Measurements from ENCODE around the gene NRP1. TPM values are rescaled to one million over a fixed set of nuclear protein-coding genes. Genes with fewer than 3 reads are reported as not detected.
A peak's percentile ranks its signal among the peaks of the same experiment; 100 is the strongest.

Gene NRP1
- total RNA-seq, 4 donors from 2014 or later: 3.1 to 27.7 (median 12.0) TPM

DNA sequence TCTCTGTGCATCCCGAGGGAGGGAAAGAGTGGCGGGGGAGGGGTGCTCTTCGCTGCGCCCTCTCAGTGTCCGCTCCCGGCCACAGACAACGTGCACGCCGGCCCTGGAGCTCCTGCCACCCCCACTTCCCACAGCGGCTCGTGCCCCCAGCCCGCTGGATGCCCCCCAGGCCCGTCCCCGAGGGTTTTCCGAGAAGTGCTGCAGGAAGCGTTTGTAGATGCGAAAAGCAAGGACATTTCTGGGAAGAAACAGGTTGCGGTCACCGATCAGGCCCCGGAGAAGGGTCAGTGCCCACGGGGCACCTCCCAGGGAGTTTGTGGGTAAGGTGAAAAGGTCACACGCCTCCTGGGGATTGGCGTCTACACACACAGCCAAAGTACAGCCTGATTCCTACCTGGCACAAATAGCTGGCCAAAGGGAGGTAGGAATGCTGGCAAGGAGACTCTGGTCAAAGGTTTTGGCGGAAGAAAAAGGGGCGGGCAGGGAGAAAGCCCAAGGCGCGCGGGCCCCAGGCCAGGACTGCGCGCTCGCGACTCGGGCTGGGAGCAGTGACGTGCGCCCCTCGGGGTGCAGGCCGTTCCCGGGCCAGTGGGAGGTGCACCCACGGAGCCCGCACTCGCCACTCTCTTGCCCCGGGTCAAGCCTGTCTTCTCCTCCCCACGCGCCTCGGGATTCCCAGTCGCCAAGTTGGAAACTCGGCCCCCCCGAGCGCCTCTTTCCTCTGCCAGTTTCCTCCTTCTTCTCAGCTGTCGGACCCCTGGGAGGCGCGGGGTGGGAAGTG lies 1.5 kb upstream of the NRP1 start:
- H3K36me3 ChIP-seq: no peaks in the 10 kb centered on the region
- intact Hi-C loops (cut with DNase I): loop anchor here (10.0 kb wide), 1 partner anchor 1299 kb away; no protein-coding TSS in a partner anchor
- H3K9me3 ChIP-seq: no peaks in the 10 kb centered on the region
- WGBS, 2 donors: 0% methylated on average over 24 of the region's 52 CpGs; no CpG with 5 or more reads in 1 of the 2 donors
- H3K4me3 ChIP-seq: peak overlapping the region; percentile 48 to 87 (median 74)
- DNase-seq: no peak
- H3K4me1 ChIP-seq: peaks cover 8 to 69% (median 15%) of the 10 kb centered on the region in 3 donors
- H3K27ac ChIP-seq: peak overlapping the region; percentile 73 to 95 (median 92)
- peaks cover 0 to 27% (median 0%) of the 10 kb centered on the region in 4 donors for H3K27me3 ChIP-seq
- TF ChIP-seq, protein P1, sequence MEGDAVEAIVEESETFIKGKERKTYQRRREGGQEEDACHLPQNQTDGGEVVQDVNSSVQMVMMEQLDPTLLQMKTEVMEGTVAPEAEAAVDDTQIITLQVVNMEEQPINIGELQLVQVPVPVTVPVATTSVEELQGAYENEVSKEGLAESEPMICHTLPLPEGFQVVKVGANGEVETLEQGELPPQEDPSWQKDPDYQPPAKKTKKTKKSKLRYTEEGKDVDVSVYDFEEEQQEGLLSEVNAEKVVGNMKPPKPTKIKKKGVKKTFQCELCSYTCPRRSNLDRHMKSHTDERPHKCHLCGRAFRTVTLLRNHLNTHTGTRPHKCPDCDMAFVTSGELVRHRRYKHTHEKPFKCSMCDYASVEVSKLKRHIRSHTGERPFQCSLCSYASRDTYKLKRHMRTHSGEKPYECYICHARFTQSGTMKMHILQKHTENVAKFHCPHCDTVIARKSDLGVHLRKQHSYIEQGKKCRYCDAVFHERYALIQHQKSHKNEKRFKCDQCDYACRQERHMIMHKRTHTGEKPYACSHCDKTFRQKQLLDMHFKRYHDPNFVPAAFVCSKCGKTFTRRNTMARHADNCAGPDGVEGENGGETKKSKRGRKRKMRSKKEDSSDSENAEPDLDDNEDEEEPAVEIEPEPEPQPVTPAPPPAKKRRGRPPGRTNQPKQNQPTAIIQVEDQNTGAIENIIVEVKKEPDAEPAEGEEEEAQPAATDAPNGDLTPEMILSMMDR (IDR thresholded peaks at IDR 0.05): peak in 1 of 6 experiments; percentile 5
- TF ChIP-seq POLR2A (IDR thresholded peaks at IDR 0.05): peak in 1 of 4 donors; percentile 38

DNA sequence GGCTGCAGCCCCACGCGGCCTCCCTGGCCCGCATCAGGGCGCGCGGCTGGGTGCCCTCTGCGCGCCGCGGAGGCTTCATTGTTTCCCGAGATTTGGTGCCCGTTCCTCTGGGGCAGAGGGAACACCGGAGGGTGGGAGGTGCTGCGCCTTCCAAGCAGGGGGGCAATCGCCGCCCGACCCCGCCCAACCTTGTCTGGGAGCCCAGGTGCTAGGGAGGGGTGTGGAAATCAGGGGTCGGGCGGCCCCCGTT lies 1.0 kb upstream of the NRP1 start:
- Histone ChIP-seq H3K27me3 (peaks cover 0 to 27% (median 0%) of the 10 kb centered on the region in 4 donors), H3K9me3 (no peaks in the 10 kb centered on the region), H3K4me3 (peak overlapping the region; percentile 48 to 87 (median 74)), H3K27ac (peak overlapping the region; percentile 73 to 95 (median 92)), H3K36me3 (no peaks in the 10 kb centered on the region), H3K4me1 (peaks cover 3 to 69% (median 18%) of the 10 kb centered on the region in 3 donors)
- 0% methylated on average over 1 of the region's 21 CpGs; no CpG with 5 or more reads in 1 of the 2 donors for WGBS, 2 donors
- no peak for DNase-seq
- intact Hi-C loops (cut with DNase I): loop anchor here (10.0 kb wide), 1 partner anchor 1299 kb away; no protein-coding TSS in a partner anchor
- no peak for TF ChIP-seq POLR2A (IDR thresholded peaks at IDR 0.05)
- TF ChIP-seq, protein P1 (IDR thresholded peaks at IDR 0.05): no peak

DNA sequence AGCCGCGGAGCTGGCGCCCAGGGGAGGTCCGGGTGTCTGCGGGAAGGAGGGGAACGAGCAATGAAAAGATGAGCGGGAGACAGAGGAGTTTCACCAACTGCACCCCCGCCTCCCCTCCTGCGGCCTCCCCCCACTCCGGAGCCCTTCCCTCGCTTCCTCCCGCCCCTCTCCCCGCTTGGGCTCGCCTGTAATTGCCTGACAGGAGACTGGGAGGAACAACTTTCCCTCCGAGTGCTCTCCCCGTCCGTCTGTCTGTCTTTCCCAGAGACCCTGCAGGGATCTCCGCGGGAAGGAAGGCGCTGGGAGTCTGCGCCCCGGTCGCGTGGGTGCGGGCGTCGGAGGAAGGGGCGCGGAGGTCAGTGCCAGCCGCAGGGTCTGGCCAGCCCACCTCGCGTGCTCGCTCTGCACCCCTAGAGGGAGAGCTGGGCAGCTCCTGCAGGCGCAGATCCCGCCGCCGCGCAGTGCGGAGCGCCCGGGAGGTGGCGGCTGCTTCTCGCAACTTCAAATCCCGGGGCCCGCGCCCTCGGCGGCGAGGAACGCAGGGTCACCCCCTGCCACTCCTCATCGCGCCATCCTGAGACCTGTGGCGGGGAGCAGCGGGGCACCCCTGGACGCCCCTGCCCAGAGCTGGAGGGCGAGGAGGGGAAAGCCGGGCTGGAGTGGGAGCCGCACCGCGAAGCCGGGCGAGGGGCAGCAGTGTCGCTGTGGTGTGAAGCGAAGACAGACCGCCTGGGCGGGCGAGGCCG lies 511 bp upstream of the NRP1 start:
- no peaks in the 10 kb centered on the region for H3K9me3 ChIP-seq
- peak overlapping the region; percentile 73 to 95 (median 92) for H3K27ac ChIP-seq
- peaks cover 0 to 27% (median 0%) of the 10 kb centered on the region in 4 donors for H3K27me3 ChIP-seq
- TF ChIP-seq POLR2A (IDR thresholded peaks at IDR 0.05): no peak
- TF ChIP-seq, protein P1 (IDR thresholded peaks at IDR 0.05): peak in 5 of 6 experiments; percentile 58 to 80 (median 65)
- intact Hi-C loops (cut with DNase I): loop anchor here (10.0 kb wide), 1 partner anchor 1300 kb away; no protein-coding TSS in a partner anchor
- no peaks in the 10 kb centered on the region for H3K36me3 ChIP-seq
- 1 to 3% methylated on average over 6 to 14 of the region's 68 CpGs for WGBS, 2 donors
- peak overlapping the region; percentile 48 to 87 (median 74) for H3K4me3 ChIP-seq
- peaks cover 3 to 69% (median 18%) of the 10 kb centered on the region in 3 donors for H3K4me1 ChIP-seq
- no peak for DNase-seq

DNA sequence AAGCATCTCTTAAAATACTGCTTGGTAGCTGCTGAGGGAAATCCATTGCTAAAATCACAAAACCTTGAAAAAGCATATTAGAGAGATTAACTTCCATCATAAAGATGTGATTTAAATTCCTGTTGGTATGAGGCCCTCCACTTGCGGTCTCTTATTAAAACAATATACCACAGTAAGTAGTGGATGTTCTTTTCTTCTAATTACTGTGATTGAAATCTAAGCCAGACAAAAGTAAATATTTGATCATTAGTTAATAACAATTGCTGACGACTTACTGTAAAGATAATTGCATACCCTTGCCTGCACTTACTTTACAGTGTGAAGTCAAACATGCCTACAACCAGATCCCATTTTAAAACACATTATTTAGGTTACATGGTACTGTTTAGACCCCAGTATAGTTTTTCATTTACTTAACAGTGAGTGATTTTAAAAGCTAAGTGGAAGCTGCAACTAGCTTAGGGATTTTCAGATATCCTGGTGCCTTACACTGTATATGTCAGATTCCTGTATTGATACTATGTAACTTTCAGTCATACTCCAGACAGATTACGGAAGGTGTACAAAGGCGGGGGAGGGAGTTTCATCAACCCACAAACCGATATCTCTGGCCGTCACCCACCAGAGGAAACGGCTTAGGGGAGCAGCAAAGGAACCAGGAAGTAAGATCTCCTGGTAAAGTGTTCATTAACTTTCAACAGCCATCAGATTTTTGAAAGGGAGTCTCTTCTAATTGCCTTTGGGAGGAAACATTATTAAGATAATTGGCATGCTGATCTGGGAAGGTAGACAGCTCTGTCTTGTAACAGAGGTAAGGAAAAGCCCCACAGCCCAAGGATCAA lies 986 bp downstream of the NRP1 start:
- 8 to 9% methylated on average over 6 to 7 of the region's 7 CpGs for WGBS, 2 donors
- no peak for TF ChIP-seq POLR2A (IDR thresholded peaks at IDR 0.05)
- TF ChIP-seq, protein P1 (IDR thresholded peaks at IDR 0.05): no peak
- Histone ChIP-seq H3K36me3 (peaks cover 0 to 13% (median 0%) of the 10 kb centered on the region in 3 donors), H3K4me1 (peaks cover 3 to 82% (median 18%) of the 10 kb centered on the region in 3 donors), H3K4me3 (peak overlapping the region; percentile 48 to 87 (median 74)), H3K9me3 (no peaks in the 10 kb centered on the region), H3K27ac (peak overlapping the region; percentile 73 to 95 (median 92)), H3K27me3 (peaks cover 0 to 27% (median 0%) of the 10 kb centered on the region in 4 donors)
- DNase-seq: no peak
- intact Hi-C loops (cut with DNase I): loop anchor here (10.0 kb wide), 1 partner anchor 1301 kb away; no protein-coding TSS in a partner anchor
